Breast epithelium (tissue), 4 donors: ENCODE data around the gene KNSTRN. TPM values are rescaled to one million over a fixed set of nuclear protein-coding genes. Genes with fewer than 3 reads are reported as not detected.
A peak's percentile ranks its signal among the peaks of the same experiment; 100 is the strongest.

Source experiments
- DNase-seq, 2 donors: peaks; one replicate each; pipeline ENCODE4 v3.0.0-alpha.2; 2019; ENCODE audit warnings: low spot score in 2 of 2
- H3K27ac ChIP-seq, 2 donors: fragments of 200-600 bp; sonication (generic) in 1 of 2; one replicate each; pipeline ENCODE4 v1.5.1; 2016 to 2019; ENCODE audit warnings: mild to moderate bottlenecking in 1 of 2
- H3K27me3 ChIP-seq, 2 donors: fragments of 200-600 bp; sonication (generic) in 1 of 2; one replicate each; pipeline versions ENCODE4 v1.5.1 to v1.6.0; 2017 to 2019; ENCODE audit warnings: control low read depth in 1 of 2, mild to moderate bottlenecking in 1 of 2
- H3K36me3 ChIP-seq: fragments of 200-600 bp; one replicate; pipeline ENCODE4 v1.5.1; 2019
- H3K4me1 ChIP-seq, 2 donors: fragments of 200-600 bp; sonication (generic); one replicate each; pipeline ENCODE4 v1.5.1; 2016 to 2019; ENCODE audit warnings: control low read depth in 1 of 2
- H3K4me3 ChIP-seq, 3 donors: fragments of 200-600 bp; sonication (generic); 1 replicate in 2 of 3; 2 replicates in 1 of 3; pipeline ENCODE4 v1.5.1; 2016 to 2019; ENCODE audit warnings: mild to moderate bottlenecking in 3 of 3, moderate library complexity in 2 of 3
- H3K9me3 ChIP-seq, 2 donors: fragments of 200-600 bp; sonication (generic) in 1 of 2; one replicate each; pipeline ENCODE4 v1.5.1; 2016 to 2019; ENCODE audit warnings: control low read depth in 1 of 2
- CTCF ChIP-seq, 3 donors: fragments of 450-650 bp; IDR thresholded peaks; one replicate each; pipeline ENCODE4 v1.5.1; 2016 to 2017; ENCODE audit warnings: antibody characterized with exemption in 3 of 3, mild to moderate bottlenecking in 3 of 3, moderate library complexity in 3 of 3
- POLR2A ChIP-seq: fragments of 450-650 bp; IDR thresholded peaks from one replicate; pipeline ENCODE4 v1.6.1; 2016; ENCODE audit warnings: antibody characterized with exemption, mild to moderate bottlenecking, moderate library complexity
- POLR2AphosphoS5 ChIP-seq, 3 donors: sonication (generic); formaldehyde crosslinking; IDR thresholded peaks; one replicate each; pipeline ENCODE4 v1.6.1; 2017; ENCODE audit warnings: antibody characterized with exemption in 3 of 3
- intact Hi-C: fragments of 100-400 bp; cut with DNase I; formaldehyde crosslinking; loops from one replicate; pipeline ENCODE4 v1.15.1; 2023; ENCODE audit warnings: low total_unique reads
- total RNA-seq, 3 donors: library from RNA; depleted of rRNA; stranded (reverse); fragments of >200 nt; gene quantifications; one replicate each; pipeline ENCODE4 v1.1.0, GENCODE V29; 2016

Gene KNSTRN
- total RNA-seq, 3 donors from 2014 or later, result 9.1 to 19.8 (median 12.1) TPM

DNA sequence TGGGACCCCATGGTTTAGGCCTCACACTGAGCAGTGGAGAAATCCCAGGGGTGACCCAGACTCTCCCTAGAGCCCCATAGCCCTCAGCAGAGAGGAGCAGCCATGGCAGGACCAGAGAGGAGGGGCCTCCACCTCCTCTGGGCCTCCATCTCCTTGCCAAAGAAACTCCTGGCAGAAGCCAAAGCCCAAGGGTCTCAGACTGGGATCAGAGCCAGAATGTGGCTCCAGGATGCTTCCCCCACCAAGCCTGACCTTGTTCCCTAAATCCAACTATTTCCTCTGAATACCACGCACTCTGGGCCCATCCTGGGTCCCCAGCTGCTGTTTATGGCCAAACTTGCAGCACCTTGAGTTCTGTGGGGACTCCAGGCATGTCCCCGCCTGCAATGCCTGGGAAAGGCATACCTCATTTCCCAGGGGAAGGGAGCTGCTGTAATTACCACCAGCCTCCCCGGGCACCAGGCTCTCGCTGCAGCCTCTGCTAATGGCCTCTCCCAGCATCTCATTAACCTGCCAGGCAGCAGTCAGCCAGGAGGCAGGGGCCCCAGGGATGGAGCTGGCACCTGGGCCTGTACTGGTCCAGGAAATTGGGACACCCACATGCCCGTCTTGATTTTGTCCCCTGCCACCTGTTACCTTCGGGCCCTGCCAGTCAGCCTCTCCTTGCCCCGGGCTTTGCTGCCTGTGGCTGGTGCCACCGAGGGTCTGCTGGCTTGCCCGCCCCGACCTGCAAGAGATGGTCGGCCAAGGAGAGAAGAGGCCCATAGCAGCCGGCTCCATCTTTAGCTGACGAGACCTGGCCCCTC, 46.4 kb upstream of the KNSTRN start:
- peaks cover 38 to 55% of the 10 kb centered on the region in 2 donors for H3K4me1 ChIP-seq
- no peaks in the 10 kb centered on the region for H3K27me3 ChIP-seq
- intact Hi-C loops, result no loop called here
- H3K4me3 ChIP-seq, result no peak overlapping the region
- DNase-seq, result no peak
- H3K36me3 ChIP-seq, result no peaks in the 10 kb centered on the region
- H3K9me3 ChIP-seq, result no peaks in the 10 kb centered on the region
- peak overlapping the region; percentile 96 to 97 for H3K27ac ChIP-seq
- no peak for TF ChIP-seq POLR2AphosphoS5 (IDR thresholded peaks at IDR 0.05)
- TF ChIP-seq POLR2A, result no peak
- no peak for TF ChIP-seq CTCF (IDR thresholded peaks at IDR 0.05)

- intact Hi-C loops, result no loop called here
- peaks cover 38 to 55% of the 10 kb centered on the region in 2 donors for H3K4me1 ChIP-seq
These were observed 45.8 kb upstream of the KNSTRN start for GRCh38 chr15:40336744-40337122.

DNA sequence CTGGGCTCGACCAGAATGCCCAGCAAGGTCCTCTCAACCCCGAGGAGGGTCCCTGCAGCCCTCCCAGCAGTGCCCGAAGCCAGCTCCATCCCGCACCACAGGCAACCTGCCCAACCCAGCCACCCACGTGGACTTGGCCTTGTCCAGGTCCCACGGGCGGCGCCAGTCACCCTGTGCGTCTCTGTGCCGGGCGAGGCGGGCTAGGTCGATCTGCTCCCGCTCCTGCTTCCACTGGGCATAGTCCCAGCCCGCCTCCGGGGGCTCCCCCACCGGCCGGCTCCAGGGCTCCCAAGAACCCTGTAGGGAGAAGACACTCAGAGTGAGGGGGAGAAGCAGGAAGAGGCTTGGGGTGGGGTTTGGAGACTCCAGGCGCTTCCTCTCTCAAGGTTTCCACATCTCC, 44.9 kb upstream of the KNSTRN start:
- no peaks in the 10 kb centered on the region for H3K9me3 ChIP-seq
- DNase-seq, result no peak
- no peaks in the 10 kb centered on the region for H3K36me3 ChIP-seq
- H3K27me3 ChIP-seq, result no peaks in the 10 kb centered on the region
- TF ChIP-seq POLR2A (no peak), CTCF (IDR thresholded peaks at IDR 0.05) (no peak), POLR2AphosphoS5 (IDR thresholded peaks at IDR 0.05) (no peak)
- peaks cover 38 to 56% of the 10 kb centered on the region in 2 donors for H3K4me1 ChIP-seq
- peak overlapping the region in 1 of 3 donors; percentile 26 for H3K4me3 ChIP-seq
- H3K27ac ChIP-seq, result peak overlapping the region; percentile 96 to 97
- intact Hi-C loops, result no loop called here

More at GRCh38 chr15:40336744-40337122, 45.8 kb upstream of the KNSTRN start:
- Histone ChIP-seq H3K9me3 (no peaks in the 10 kb centered on the region), H3K4me3 (no peak overlapping the region), H3K36me3 (no peaks in the 10 kb centered on the region), H3K27ac (peak overlapping the region; percentile 96 to 97), H3K27me3 (no peaks in the 10 kb centered on the region)
- TF ChIP-seq POLR2A, result no peak
- no peak for TF ChIP-seq CTCF (IDR thresholded peaks at IDR 0.05)
- TF ChIP-seq POLR2AphosphoS5 (IDR thresholded peaks at IDR 0.05), result no peak
- no peak for DNase-seq

DNA sequence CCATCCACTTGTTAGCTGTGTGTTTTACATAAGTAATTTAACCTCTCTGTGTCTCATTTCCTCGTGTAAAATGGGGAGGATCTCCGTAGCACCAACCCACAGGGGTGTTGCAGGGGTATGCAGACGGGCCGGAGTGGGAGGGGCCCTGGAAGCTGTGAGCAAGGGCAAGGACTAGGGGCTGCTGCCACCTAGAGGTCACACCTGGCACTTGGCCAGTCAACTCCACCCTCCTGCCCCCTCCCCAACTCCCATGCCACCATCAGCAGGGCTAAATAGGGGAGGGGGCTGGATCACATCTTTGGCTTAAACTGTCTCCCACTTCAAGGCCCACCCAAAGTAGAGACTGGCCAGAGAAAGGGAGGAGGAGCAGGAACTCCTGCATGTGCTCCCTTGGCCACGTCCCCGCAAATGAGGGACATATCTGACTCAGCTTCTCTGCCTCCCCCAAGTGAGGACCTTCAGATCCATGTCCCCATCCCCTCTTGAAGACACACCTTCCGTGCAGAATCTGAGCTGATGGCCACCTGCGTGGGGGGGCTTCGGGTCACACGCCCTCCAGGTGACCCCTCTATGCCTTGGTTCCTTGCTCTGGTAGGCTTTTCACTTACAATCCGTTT, 44.4 kb upstream of the KNSTRN start:
- H3K27ac ChIP-seq, result peak overlapping the region; percentile 96 to 97
- no peaks in the 10 kb centered on the region for H3K9me3 ChIP-seq
- intact Hi-C loops, result no loop called here
- H3K27me3 ChIP-seq, result no peaks in the 10 kb centered on the region
- DNase-seq, result no peak
- H3K36me3 ChIP-seq, result no peaks in the 10 kb centered on the region
- peaks cover 38 to 61% of the 10 kb centered on the region in 2 donors for H3K4me1 ChIP-seq
- TF ChIP-seq CTCF (IDR thresholded peaks at IDR 0.05) (peak in 2 of 3 donors; percentile 17 to 52), POLR2A (no peak)
- peak overlapping the region in 1 of 3 donors; percentile 26 for H3K4me3 ChIP-seq
